HEK293 (cell line): ENCODE data around the gene MARCKSL1.

Experiments
- CTCF ChIP-seq: fragments of 450-650 bp; formaldehyde crosslinking; IDR thresholded peaks from 2 replicates; pipeline ENCODE4 v1.5.1; 2016; ENCODE audit warnings: missing biosample characterization, missing genetic modification characterization
- GLIS1 ChIP-seq: fragments of 450-650 bp; formaldehyde crosslinking; IDR thresholded peaks from 2 replicates; pipeline ENCODE4 v1.5.1; 2016; ENCODE audit warnings: missing biosample characterization, missing genetic modification characterization
- HOXA7 ChIP-seq: sonication (generic); formaldehyde crosslinking; IDR thresholded peaks from 2 replicates; pipeline ENCODE4 v1.8.1; 2022; ENCODE audit warnings: missing genetic modification reagents, borderline replicate concordance
- REST ChIP-seq: fragments of 450-650 bp; formaldehyde crosslinking; IDR thresholded peaks from 2 replicates; pipeline ENCODE4 v1.5.1; 2016; ENCODE audit warnings: missing biosample characterization, missing genetic modification characterization
- ZBTB11 ChIP-seq: fragments of 450-650 bp; formaldehyde crosslinking; conservative IDR thresholded peaks from 2 replicates; pipeline ENCODE4 v1.5.1; 2016; ENCODE audit warnings: low read depth, missing biosample characterization, missing genetic modification characterization
- ZNF239 ChIP-seq: fragments of 450-650 bp; formaldehyde crosslinking; IDR thresholded peaks from 2 replicates; pipeline ENCODE4 v1.5.1; 2016; ENCODE audit warnings: missing biosample characterization, missing genetic modification characterization
- ZNF704 ChIP-seq: fragments of 450-650 bp; formaldehyde crosslinking; IDR thresholded peaks from 2 replicates; pipeline ENCODE4 v1.5.1; 2016; ENCODE audit warnings: missing biosample characterization, missing genetic modification characterization

GRCh38 chr1:32334864-32335534 is 1.0 kb downstream of the MARCKSL1 start:
- TF ChIP-seq ZNF704 (tag by site-specific recombination) (no peak), ZNF239 (tag by site-specific recombination) (no peak), GLIS1 (tag by site-specific recombination) (peak; percentile 91), CTCF (tag by site-specific recombination) (peak; percentile 93), HOXA7 (CRISPR knock-in tag) (no peak), ZBTB11 (tag by site-specific recombination) (no peak), REST (no peak)
